ENCODE measurements around the gene CREG2. TPM values are rescaled to one million over a fixed set of nuclear protein-coding genes. Genes with fewer than 3 reads are reported as not detected.

The CREG2 gene
- total and polyA plus RNA-seq, 7 donors = 0.06 to 0.36 (median 0.28) TPM; not detected in 4

GRCh38 chr2:101361522-101361921 lies 25.8 kb downstream of the CREG2 start:
- WGBS, 2 donors = 41 to 50% methylated on average over 2 of the region's 2 CpGs
- Histone ChIP-seq H3K36me3 (no peaks in the 10 kb centered on the region), H3K27ac (no peak overlapping the region), H3K9me3 (no peaks in the 10 kb centered on the region), H3K27me3 (no peaks in the 10 kb centered on the region), H3K4me3 (no peak overlapping the region), H3K4me1 (no peaks in the 10 kb centered on the region)
- intact Hi-C loops (cut with DNase I) = no loop called here
- TF ChIP-seq POLR2AphosphoS5 (IDR thresholded peaks at IDR 0.05) = no peak
- no peak for DNase-seq

- no peak for TF ChIP-seq EP300 (IDR thresholded peaks at IDR 0.05)
- no peak for TF ChIP-seq CTCF (IDR thresholded peaks at IDR 0.05)
- TF ChIP-seq POLR2A (IDR thresholded peaks at IDR 0.05) = no peak
- no peak for TF ChIP-seq POLR2AphosphoS5 (IDR thresholded peaks at IDR 0.05)
- no peak for DNase-seq
- intact Hi-C loops (cut with DNase I) = no loop called here
- WGBS, 2 donors = 74 to 77% methylated on average over 4 of the region's 4 CpGs
- Histone ChIP-seq H3K27ac (no peak overlapping the region), H3K36me3 (no peaks in the 10 kb centered on the region), H3K9me3 (no peaks in the 10 kb centered on the region), H3K4me1 (no peaks in the 10 kb centered on the region), H3K4me3 (no peak overlapping the region), H3K27me3 (no peaks in the 10 kb centered on the region)
Observed at GRCh38 chr2:101361121-101361520, 26.2 kb downstream of the CREG2 start.

GRCh38 chr2:101360232-101360631 lies 27.1 kb downstream of the CREG2 start:
- H3K27me3 ChIP-seq = no peaks in the 10 kb centered on the region
- TF ChIP-seq EP300 (IDR thresholded peaks at IDR 0.05) (no peak), POLR2A (IDR thresholded peaks at IDR 0.05) (no peak), CTCF (IDR thresholded peaks at IDR 0.05) (no peak), POLR2AphosphoS5 (IDR thresholded peaks at IDR 0.05) (no peak)
- intact Hi-C loops (cut with DNase I) = no loop called here
- no peak for DNase-seq
- no peaks in the 10 kb centered on the region for H3K4me1 ChIP-seq
- no peaks in the 10 kb centered on the region for H3K9me3 ChIP-seq
- H3K36me3 ChIP-seq = no peaks in the 10 kb centered on the region
- 60 to 67% methylated on average over 4 of the region's 4 CpGs for WGBS, 2 donors
- H3K27ac ChIP-seq = no peak overlapping the region
- H3K4me3 ChIP-seq = no peak overlapping the region

GRCh38 chr2:101359410-101359954 lies 27.8 kb downstream of the CREG2 start:
- H3K4me1 ChIP-seq = no peaks in the 10 kb centered on the region
- H3K4me3 ChIP-seq = no peak overlapping the region
- no peaks in the 10 kb centered on the region for H3K36me3 ChIP-seq
- TF ChIP-seq POLR2A (IDR thresholded peaks at IDR 0.05) (no peak), CTCF (IDR thresholded peaks at IDR 0.05) (no peak), POLR2AphosphoS5 (IDR thresholded peaks at IDR 0.05) (no peak), EP300 (IDR thresholded peaks at IDR 0.05) (no peak)
- intact Hi-C loops (cut with DNase I) = no loop called here
- no peaks in the 10 kb centered on the region for H3K27me3 ChIP-seq
- no peak overlapping the region for H3K27ac ChIP-seq
- H3K9me3 ChIP-seq = no peaks in the 10 kb centered on the region
- DNase-seq = no peak
- WGBS, 2 donors = 94 to 95% methylated on average over 7 of the region's 7 CpGs

GRCh38 chr2:101357376-101357775 lies 29.9 kb downstream of the CREG2 start:
- intact Hi-C loops (cut with DNase I) = no loop called here
- TF ChIP-seq POLR2AphosphoS5 (IDR thresholded peaks at IDR 0.05) (no peak), CTCF (IDR thresholded peaks at IDR 0.05) (no peak), POLR2A (IDR thresholded peaks at IDR 0.05) (no peak), EP300 (IDR thresholded peaks at IDR 0.05) (no peak)

More at GRCh38 chr2:101357376-101357775, 29.9 kb downstream of the CREG2 start:
- H3K4me3 ChIP-seq = no peak overlapping the region
- no peaks in the 10 kb centered on the region for H3K36me3 ChIP-seq
- no peak overlapping the region for H3K27ac ChIP-seq
- no peak for DNase-seq
- H3K27me3 ChIP-seq = no peaks in the 10 kb centered on the region
- H3K9me3 ChIP-seq = no peaks in the 10 kb centered on the region
- H3K4me1 ChIP-seq = no peaks in the 10 kb centered on the region

Data from sigmoid colon (tissue), 7 donors.